ENCODE results near the gene MX1. TPM values are rescaled to one million over a fixed set of nuclear protein-coding genes. Genes with fewer than 3 reads are reported as not detected.

MX1 gene
- total and polyA plus RNA-seq, 4 donors, result 15.1 to 21.3 (median 18.0) TPM

GRCh38 chr21:41432562-41433460, 6.8 kb downstream of the MX1 start:
- TF ChIP-seq ATF3 (IDR thresholded peaks at IDR 0.05), result no peak
- TF ChIP-seq HNF4G (IDR thresholded peaks at IDR 0.05), result no peak
- TF ChIP-seq HNF4A (conservative IDR thresholded peaks at IDR 0.05), result no peak
- no peak for TF ChIP-seq CTCF (IDR thresholded peaks at IDR 0.05; ENCODE audit: low read depth, low read length, missing input control)
- no peak for TF ChIP-seq TAF1 (conservative IDR thresholded peaks at IDR 0.05)
- no peak for TF ChIP-seq JUND (IDR thresholded peaks at IDR 0.05)
- TF ChIP-seq ZBTB33 (IDR thresholded peaks at IDR 0.05), result no peak
- TF ChIP-seq SP1 (IDR thresholded peaks at IDR 0.05), result no peak
- no peak for TF ChIP-seq GABPA (IDR thresholded peaks at IDR 0.05 in 1 of 2, conservative IDR thresholded peaks at IDR 0.05 in 1 of 2)
- TF ChIP-seq FOXA1 (IDR thresholded peaks at IDR 0.05), result no peak
- TF ChIP-seq EGR1 (IDR thresholded peaks at IDR 0.05; ENCODE audit: low read depth in 2 of 2), result no peak
- no peak for TF ChIP-seq YY1 (IDR thresholded peaks at IDR 0.05)
- TF ChIP-seq FOXA2 (IDR thresholded peaks at IDR 0.05), result no peak
- TF ChIP-seq REST (IDR thresholded peaks at IDR 0.05), result no peak
- DNase-seq (ENCODE audit: low spot score), result peak; percentile 14
- Histone ChIP-seq H3K27me3 (ENCODE audit: control insufficient read depth in 4 of 4, insufficient read depth in 4 of 4, low read length in 3 of 4) (no peaks in the 10 kb centered on the region), H3K4me1 (ENCODE audit: control insufficient read depth in 4 of 4, insufficient read depth in 4 of 4, low read length in 3 of 4) (peaks cover 0 to 3% (median 0%) of the 10 kb centered on the region in 4 donors), H3K9ac (ENCODE audit: low read depth in 1 of 2, low read length in 2 of 2) (no peak overlapping the region), H3K9me3 (ENCODE audit: control insufficient read depth in 4 of 4, low read length in 3 of 4) (peaks cover 0 to 5% (median 0%) of the 10 kb centered on the region in 4 donors), H3K27ac (ENCODE audit: low read depth in 1 of 2, low read length in 2 of 2) (no peak overlapping the region), H3K36me3 (ENCODE audit: control insufficient read depth in 4 of 4, insufficient read depth in 3 of 4, low read depth in 1 of 4, low read length in 3 of 4) (peaks cover 12 to 64% (median 54%) of the 10 kb centered on the region in 4 donors), H3K4me3 (ENCODE audit: low read depth in 1 of 3, low read length in 3 of 3) (no peak overlapping the region)
- 81% methylated on average over 10 of the region's 10 CpGs for WGBS
